ENCODE results near the gene NAA80.
"Not testable (repeated sequence)": the region's sequence is repeated elsewhere in the genome, so short reads cannot be mapped to it uniquely, and the experiment has no call there.

The NAA80 gene

DNA sequence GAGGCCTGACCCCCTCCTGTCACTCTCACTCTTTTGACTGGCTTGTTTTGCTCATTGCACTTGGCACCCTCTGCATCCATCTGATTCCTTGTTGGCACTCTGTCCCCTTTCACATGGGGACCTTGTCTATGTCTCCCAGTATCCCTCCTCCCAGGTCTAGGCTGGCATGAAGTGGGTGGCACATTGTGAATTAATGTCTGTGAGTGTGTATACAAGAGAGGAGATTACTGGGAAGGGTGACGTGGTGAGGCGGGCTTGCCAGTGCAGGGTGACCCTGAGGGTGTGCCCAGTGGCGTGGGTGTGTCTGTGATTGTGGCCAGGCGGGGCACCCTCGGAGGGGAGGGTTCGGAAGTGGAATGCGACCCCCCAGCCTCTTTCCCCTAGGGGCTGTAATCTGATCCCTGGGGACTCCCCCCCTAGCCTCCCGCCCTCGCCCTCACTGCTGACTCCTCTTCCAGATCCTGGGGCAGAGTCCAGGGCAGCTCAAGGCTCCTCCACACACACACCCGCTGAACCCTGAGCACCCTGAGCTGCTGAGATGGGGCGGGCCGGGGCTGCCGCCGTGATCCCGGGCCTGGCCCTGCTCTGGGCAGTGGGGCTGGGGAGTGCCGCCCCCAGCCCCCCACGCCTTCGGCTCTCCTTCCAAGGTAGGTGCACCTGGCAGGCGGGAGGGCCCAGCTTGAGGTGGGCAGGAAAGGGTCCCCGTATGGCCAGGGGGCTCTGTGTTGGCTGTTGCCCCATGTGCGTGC lies 30.3 kb downstream of the NAA80 start, which contains the start of gene SEMA3B:
SEMA3B (plus strand) TSS at position 445 of the 749 bp plus-strand sequence; CDS start at position 539, 94 bp downstream.
- DNase-seq: no peak

DNA sequence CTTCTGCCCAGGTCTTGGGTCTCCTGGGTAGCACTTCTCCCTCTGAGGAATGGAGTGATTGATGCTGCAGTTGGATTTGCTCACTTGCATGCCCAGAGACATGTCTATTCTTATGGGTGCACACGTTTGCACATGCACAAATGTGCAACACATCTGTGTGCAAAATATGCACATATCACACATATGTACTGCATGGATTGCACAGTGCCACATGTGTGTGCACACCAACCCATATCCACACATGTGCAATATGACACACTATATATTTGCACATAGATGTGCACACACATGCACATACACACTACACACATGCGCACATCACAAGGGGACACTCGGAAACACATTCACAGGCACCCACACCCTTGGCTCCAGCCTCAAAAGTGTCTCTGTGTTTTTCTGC lies 30.9 kb downstream of the NAA80 start:
- DNase-seq: no peak

DNA sequence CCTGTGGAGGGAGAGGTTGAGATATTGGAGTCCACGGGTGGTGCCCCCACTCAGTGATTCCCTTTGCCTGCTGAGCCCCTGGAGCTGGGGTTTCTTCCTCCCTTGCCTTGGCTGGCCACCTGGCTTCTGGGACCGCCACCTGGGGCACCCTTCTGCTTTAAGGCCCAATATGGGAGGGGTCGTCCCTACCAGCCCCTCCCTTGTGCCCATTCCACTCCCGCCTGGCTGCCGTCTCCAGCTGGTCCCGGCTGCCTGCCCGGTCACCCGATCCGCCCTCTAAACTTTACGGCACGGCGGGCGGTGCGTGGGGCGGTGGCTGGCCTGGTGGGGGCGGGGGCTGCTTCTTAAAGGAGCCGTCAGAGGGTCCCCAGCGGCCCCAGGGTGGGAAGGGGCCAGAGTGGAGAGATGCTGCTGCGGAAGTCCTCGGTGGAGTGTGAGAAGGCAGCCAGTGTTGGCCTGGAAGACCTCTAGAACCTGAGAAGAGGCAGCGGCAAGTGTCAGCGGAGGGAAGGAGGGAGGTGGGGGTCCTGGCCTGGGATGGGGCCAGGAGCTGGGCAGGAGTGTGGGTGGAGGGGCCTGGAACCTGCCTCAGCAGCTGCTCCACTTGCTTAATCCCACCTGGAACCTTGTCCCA lies 31.8 kb downstream of the NAA80 start:
- no peak for DNase-seq

DNA sequence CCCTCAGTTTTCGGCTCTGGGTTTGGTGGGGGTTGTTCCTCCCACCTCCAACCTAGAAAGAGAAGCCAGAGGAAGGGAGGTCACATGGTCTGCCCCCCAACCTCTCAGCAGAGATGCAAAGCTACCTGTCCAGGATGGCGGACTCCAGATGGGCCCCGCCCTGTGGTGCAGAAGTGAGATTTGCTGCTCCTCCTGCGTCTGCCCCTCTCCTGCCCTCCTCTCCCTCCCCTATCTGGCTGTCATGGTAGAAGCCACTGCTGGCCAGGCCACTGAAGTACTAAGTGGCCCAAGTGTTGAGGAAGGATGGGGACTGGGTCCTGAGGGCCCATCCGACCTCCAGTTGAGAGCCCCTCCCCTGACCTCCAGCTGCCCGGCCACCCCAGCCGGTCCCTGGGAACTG lies 32.4 kb downstream of the NAA80 start:
- no peak for DNase-seq

DNA sequence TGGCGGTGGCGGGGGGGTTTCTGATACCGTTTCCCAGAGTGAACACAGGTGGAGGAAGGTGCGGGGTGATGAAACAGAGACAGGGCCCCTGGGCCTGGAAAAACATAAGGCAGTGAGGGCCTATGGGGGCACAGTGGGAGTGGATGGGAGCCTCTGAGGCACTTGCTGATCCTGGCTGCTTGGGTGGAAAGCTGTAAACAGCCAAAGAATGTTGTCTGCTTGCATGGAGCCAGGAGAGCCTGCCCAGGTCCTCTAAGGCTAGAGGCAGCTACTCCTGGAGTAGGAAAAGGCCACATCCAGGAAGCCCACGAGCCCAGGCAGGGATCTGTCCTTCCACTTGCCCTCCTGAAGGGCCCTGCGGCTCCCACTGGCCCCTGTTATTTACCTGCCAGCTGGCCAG lies 33.2 kb downstream of the NAA80 start:
- DNase-seq: no peak

DNA sequence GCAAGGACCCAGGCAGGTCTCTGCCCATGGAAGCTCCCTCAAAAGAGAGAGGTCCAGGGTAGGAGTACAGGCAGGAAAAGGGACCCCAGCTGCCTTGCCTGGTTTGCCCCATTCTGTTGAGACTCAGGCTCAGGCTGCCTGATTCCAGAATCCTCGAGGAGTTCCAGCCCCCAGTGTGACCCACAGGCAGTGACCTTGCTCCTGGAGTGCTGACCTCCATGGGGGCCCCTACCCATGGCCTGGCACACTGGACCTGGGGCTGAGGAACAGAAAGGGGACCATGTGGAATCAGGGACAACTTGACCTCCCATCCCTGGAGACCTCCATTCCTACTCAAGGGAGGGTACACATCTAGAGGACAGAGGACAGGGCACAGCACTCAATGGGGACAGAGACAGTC lies 33.6 kb downstream of the NAA80 start:
- no peak for DNase-seq

DNA sequence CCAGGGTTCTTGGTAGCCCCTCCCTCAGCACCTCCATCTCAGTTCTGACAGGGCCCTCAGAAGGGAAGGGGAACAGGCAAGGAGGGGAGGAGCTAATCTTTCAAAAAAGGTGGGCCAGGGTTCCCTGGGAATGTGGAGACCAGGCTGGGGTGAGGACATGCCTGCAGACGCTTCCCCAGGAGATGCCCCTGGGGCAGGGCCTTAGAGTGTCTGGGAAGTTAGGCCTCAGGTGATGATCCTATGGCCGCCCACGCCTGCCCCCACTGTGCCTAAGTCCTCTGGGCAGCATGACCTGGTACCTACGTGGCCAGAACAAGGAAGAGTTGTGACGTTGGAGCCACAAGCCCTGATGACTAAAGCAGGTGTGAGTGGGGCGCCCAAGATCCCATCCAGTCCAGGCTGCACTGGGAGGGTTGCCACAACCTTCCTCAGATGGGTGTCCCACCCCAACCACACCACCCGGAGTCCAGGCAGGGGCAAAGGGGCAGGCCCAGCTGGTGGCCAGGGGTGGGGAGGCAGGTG lies 34.2 kb downstream of the NAA80 start:
- DNase-seq: no peak

DNA sequence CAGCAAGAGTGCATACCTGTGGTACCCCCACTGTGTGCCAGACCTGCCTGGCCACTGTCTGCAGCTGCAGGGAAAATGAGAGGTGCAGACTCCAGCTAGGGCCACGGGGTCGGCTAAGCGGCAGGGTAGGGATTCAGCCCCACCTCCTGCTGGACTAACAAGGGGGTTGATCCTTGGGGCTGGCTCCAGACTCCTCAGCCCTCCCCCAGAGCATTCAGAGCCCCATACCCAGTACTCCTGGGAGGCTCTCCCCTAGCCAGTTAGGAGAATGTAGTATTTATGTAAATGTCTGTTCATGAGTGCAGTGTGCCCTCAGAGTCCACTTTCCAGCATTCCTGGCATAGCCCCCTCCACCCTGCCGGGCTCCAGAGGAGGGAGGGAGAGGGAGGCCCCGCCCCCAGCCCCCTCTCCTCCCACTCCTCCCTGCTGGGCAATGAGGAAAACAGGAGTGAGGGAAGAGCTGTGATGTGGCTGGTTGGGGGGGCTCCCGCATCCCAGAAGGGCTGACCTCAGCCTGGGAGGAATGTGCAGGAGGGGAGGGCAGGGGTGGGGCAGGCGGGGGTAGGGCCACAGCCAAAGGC lies 34.7 kb downstream of the NAA80 start:
- DNase-seq: no peak

DNA sequence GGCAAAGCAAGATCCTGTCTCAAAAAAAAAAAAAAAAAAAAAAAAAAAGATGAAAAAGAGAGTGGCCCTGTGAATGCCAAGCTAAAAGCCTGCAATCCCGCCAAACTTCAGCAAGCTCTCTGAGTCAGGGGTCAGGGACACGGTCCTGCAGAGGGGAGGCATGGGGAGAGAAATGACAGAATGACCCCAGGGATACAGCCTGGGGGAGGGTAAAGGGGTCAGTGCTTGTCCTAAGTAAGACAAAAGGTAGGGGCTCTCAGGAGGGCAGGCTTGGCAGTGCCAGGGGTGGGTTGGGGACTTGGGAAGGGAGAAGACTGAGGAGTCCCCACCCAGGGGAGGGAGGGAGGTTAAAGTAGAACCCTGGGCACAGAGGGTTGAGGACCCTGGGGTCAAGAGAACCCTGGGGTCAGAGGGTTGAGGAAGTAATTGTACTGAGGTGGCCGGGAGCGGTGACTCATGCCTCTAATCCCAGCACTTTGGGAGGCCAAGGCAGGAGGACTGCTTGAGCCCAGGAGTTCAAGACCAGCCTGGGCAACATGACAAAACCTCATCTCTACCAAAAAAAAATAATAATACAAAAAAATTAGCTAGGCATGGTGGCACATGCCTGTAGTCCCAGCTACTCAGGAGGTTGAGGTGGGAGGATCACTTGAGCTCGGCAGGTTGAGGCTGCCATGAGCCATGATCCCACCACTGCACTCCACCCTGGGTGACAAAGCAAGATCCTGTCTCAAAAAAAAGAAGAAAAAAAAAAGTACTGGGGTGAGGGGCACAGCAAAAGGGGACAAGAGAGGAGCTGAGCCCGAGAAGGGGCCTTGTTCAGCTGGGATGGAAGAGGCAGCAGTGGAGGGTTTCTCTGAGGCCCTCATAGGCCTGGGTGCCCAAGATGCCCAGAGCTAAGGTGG lies 35.5 kb downstream of the NAA80 start:
- no peak for DNase-seq

DNA sequence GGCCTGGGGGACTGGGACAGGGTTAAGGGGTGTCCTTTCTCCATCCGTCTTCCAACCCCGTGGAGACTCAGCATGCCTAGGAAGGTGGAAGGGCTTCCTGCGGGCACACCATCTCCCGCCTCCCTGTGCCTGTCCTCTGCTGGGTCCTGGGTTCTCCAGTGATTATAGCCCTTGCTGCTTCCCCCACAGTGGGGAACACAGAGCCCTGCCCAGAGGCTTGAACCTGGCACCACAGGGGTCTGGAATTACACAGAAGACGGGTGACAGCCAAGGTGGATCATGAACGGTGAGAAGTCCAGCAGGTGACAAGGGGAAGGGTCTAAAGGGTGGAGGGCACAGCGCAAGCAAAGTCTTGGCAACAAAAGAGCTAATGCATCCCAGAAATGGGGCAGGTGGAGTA lies 36.4 kb downstream of the NAA80 start:
- DNase-seq: no peak

DNA sequence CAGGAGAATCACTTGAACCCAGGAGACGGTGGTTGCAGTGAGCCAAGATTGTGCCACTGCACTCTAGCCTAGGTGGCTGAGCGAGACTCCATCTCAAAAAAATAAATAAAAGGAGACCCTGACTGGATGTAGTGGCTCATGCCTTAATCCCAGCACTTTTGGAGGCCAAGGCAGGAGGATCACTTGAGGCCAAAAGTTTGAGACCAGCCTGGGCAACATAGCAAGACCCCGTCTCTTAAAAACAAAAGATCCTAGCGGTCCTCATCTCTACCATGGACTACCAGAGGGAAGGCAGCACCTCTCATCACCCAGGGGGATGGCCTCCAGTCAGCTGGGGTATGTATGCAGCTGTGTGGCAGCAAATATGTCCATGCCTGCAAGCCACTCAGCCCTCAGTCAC lies 37.0 kb downstream of the NAA80 start:
- not testable (repeated sequence) for DNase-seq

DNA sequence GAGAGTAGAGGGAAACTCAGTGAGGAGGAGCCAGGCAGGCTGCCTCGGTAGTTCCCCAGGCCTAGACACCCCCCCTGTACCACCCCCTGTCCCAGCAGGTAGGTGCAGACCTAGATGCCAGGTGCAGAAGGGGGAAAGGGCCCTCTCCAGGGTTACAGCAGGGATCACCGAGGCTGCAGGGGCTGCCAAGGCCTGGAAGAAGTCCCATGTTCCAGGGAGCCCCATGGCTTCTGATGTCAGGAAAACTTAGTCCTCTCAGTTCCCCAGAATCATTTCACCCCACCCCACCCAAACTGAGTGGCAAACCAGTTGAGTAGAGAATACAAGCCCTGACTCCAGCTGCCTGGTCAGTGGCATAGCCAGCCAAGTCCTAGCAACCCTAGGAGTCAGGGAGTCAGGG lies 37.7 kb downstream of the NAA80 start:
- DNase-seq: no peak

DNA sequence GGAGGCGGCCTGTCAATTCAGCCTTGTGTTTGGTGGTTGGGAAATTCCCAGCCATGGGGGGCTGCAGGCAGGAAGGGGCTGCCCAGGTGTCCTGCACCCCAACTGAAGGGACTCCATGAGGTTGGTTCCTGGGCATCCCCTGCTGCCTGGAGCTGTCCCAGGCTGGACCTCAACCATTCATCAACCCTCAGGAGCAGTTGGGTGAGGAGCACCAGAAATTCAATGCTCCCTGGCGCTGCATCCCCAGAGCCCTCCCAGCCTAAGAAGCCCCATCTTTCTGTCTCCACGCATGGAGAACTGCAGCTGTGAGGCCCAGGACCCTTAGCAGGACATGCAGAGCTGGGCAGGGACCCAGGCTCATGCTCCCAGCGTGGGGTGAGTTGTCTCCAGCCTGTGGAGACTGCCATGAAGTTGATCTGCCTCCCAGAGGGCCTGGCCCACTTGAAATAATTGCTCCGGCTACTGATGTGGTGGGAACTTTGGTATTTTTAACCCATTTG lies 38.2 kb downstream of the NAA80 start:
- no peak for DNase-seq

DNA sequence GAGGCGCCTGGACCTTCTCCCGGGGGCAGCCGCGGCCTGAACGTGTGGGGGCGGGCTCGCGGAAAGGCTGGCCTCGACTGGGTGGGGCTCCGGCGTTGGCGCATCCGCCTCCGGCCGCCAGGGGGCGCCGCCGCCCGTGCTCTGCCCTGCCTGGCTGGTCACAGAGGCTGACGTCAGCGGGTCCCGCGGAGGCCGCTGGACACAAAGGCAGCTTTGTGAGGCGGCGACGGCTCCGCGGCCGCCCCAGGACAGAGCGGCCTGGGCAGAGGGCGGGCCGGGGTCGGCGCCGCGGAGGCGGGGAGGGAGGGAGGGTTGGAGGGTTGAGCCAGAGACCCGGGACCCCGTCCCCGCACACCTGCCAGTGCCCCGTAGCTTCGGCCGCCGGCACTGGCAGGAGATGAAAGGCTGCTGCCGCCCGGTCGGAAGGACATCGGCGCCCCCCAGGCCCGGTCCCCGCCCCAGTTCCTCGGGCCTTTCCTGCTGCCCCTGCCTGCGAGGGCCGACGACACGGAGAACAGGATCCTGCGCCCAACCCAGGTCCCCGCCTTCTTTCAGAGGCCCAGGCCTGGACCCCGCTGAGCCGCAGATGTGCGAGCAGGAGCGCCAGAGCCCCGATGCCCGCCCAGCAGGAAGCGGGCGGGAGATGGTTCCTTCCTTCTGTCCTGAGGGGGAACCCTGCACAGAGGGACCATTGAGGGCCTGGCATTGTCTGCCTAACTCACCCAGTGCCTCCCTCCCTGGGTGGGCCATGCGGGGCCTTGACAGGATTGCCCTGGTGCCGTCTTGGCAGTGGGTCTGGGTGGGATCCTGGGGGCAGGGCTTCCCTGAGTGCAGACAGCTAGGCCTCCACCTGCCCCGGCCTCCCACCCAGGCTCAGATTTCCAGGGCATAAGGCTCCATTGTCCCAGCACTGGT lies 38.9 kb downstream of the NAA80 start:
- peak; percentile 59 to 83 (median 72) for DNase-seq

DNA sequence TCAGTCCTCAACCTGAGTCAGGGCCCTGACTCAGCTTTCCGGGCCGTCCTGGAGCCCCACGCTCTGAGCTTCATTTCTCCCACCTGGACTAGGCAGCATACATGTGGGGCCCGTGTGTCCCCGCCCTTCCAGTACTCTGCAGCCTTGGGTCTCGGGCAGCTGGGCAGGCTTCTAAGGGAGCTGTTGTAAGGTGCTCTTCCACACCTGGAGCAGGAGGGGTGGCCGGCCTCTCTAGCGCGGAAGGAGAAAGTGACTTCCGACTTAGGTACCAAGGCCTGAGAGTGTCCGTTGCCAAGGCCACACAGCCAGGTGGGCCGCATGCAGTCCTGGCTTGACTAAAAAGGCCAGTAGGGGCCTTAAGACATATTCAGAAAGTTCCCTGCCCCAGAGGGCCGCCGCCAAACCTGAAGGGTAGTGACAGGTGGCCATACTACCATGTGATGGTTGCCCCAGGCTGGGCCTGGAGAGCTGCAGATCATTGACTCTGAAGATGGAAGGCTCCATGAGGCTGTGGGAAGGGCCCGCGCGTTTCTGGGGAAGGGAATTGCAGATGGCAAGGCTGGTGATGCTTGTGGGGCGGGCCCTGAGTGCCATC lies 39.7 kb downstream of the NAA80 start:
- no peak for DNase-seq

DNA sequence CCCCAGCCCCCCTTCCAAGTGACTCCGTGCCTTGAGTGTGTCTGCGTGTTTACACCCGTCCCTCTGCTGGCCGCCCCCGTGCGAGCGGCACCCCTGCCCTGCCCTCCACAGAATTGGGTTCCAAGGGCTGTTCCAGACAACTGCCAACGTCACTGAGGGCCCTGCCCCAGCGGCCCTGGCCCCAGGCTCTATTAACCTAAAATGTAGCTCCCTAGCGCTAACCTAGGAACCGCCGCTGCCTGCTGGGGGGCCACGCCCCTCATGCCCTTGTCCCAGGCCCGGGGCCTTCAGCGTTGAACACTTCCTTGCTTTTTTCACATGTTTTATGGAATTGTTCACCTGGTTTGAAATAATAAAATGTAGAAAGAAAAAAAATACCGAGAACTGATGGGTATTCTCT lies 40.2 kb downstream of the NAA80 start:
- no peak for DNase-seq

DNA sequence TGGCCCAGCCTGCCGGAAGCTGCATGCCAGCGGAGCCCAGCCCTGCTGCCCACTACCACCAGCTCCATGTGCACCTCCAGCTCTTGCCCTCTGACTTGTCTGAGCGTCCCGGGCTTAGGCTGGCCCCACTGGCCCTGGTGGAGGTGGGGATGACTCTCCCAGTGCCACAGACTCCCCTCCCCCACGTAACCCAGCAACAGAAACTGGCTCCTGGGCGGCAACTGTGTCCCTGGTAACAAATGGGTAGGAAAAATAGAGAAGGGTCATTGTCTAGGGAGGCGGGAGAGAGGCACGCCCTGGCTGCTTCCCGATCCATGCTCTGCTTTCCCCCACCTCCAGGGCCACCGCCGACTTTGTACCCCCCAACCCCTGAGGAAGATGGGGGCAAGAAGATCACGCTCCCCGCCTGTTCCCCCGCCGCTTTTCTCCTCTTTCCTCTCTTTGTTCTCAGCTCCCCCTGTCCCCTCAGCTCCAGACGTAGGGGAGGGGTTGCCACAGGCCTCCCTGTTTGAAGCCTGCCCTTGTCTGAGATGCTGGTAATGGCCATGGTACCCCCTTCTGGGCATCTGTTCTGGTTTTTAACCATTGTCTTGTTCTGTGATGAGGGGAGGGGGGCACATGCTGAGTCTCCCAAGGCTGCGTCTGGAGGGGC lies 41.0 kb downstream of the NAA80 start:
- DNase-seq: no peak

DNA sequence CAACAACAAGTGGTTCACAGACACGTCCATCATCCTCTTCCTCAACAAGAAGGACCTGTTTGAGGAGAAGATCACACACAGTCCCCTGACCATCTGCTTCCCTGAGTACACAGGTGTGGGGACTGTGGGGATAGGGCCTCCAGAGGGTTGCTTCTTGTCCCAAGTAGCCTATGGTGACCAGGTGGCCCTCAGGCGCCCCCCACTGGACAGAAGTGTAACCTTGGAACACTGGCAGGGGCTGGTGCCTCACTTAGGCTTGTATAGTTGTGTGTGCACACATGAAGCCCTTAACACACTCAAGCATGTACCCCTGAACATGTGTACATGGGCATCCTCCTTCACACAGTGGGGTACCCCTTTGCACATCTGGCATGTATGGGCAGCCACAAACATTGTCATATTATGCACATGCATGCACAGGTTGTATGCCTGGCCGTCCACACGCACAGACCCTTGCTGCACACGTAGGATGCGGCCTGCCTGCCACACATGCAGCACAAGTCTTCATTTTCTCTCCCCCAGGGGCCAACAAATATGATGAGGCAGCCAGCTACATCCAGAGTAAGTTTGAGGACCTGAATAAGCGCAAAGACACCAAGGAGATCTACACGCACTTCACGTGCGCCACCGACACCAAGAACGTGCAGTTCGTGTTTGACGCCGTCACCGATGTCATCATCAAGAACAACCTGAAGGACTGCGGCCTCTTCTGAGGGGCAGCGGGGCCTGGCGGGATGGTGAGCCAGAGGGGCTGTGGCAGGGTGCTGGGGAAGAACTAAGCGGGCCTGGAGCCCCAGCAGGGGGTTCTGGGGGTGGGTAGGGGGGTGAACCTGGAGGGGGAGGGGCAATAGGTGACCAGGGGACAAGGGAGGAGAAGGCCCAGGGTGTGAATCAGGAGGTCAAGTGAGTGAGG lies 42.0 kb downstream of the NAA80 start:
- DNase-seq: no peak

DNA sequence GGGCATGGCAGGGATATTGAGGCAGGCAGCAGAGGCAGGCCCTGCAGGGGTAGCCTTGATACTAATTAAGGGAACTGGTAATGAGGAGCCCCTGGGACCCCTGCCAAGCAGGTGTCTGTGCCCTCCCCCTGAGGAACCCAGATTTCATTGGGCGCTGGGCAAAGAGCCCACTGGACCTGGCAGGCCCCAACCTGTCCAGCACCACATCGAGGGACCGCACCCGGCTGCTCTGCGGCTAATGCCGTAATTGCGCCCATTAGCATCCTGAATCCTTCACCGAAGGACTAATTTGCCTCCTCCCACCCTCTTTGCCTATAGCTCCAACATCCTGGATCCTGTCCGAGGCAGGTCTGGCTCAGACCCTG lies 44.0 kb downstream of the NAA80 start:
- DNase-seq: no peak

Measured in T-helper 2 cell (primary cell).